Measurements from ENCODE around the gene ATP7A.

GRCh38 chrX:78035061-78035460, 124.6 kb downstream of the ATP7A start:
- no peak for TF ChIP-seq CTCF (conservative IDR thresholded peaks at IDR 0.05; ENCODE audit: low read length)
- no peak for TF ChIP-seq EZH2phosphoT487 (IDR thresholded peaks at IDR 0.05; ENCODE audit: borderline replicate concordance, low read depth, low read length)
